H1 (cell line): ENCODE results near the gene GPBP1.

Experiments used
- CEBPB ChIP-seq: IDR thresholded peaks from 2 replicates; pipeline ENCODE4 v1.6.1; 2012; ENCODE audit warnings: low read depth, low read length
- CTCF ChIP-seq, 3 experiments: IDR thresholded peaks; 1 replicate in 2 of 3; 2 replicates in 1 of 3; pipeline versions ENCODE4 v1.5.1 to v1.6.1; 2011; ENCODE audit warnings: low read length in 3 of 3, mild to moderate bottlenecking in 3 of 3, inconsistent platforms in 2 of 3, low read depth in 1 of 3, moderate library complexity in 1 of 3; ENCODE audit not compliant: insufficient read depth in 1 of 3; ENCODE audit errors: control extremely low read depth in 1 of 3
- EGR1 ChIP-seq: IDR thresholded peaks from 2 replicates; pipeline ENCODE4 v1.6.1; 2011; ENCODE audit warnings: low read depth, low read length, borderline replicate concordance
- EZH2 ChIP-seq: fragments of 200-600 bp; sonication (generic); IDR thresholded peaks from 2 replicates; pipeline ENCODE4 v1.7.1; 2012; ENCODE audit warnings: low read depth, mild to moderate bottlenecking, moderate library complexity, low read length, inconsistent platforms; ENCODE audit not compliant: severe bottlenecking
- JUN ChIP-seq: IDR thresholded peaks from 2 replicates; pipeline ENCODE4 v1.6.1; 2011; ENCODE audit warnings: low read depth, mild to moderate bottlenecking, improper control_type of control experiment, low read length
- KDM1A ChIP-seq: fragments of 200-600, 300-600 bp; sonication (generic); IDR thresholded peaks from 2 replicates; pipeline ENCODE4 v1.7.1; 2016; ENCODE audit warnings: mild to moderate bottlenecking, low read length, borderline replicate concordance
- NANOG ChIP-seq: IDR thresholded peaks from 2 replicates; pipeline ENCODE4 v1.6.1; 2011; ENCODE audit warnings: low read length, low read depth, mild to moderate bottlenecking, inconsistent platforms; ENCODE audit not compliant: insufficient read depth, poor library complexity, severe bottlenecking
- POLR2A ChIP-seq, 2 experiments: IDR thresholded peaks; 1 replicate in 1 of 2; 2 replicates in 1 of 2; pipeline ENCODE4 v1.6.1; 2011; ENCODE audit warnings: low read depth in 2 of 2, low read length in 2 of 2, mild to moderate bottlenecking in 2 of 2; ENCODE audit errors: control extremely low read depth in 1 of 2
- POLR2AphosphoS5 ChIP-seq: IDR thresholded peaks from 2 replicates; pipeline ENCODE4 v1.6.1; 2011; ENCODE audit warnings: low read depth, low read length
- SIN3A ChIP-seq, 2 experiments: IDR thresholded peaks in 1 of 2; conservative IDR thresholded peaks in 1 of 2; 2 replicates each; pipeline ENCODE4 v1.6.1; 2011 to 2012; ENCODE audit warnings: low read length in 2 of 2, improper control_type of control experiment in 1 of 2, low read depth in 1 of 2, mild to moderate bottlenecking in 1 of 2
- SP1 ChIP-seq: IDR thresholded peaks from 2 replicates; pipeline ENCODE4 v1.6.1; 2011; ENCODE audit warnings: low read depth, low read length
- USF2 ChIP-seq: IDR thresholded peaks from 2 replicates; pipeline ENCODE4 v1.6.1; 2011; ENCODE audit warnings: low read length, improper control_type of control experiment
- TF ChIP-seq, protein P1 (sequence below): IDR thresholded peaks from 2 replicates; pipeline ENCODE4 v1.6.1; 2012; ENCODE audit warnings: low read length, inconsistent platforms
- TF ChIP-seq, protein P2 (sequence below): IDR thresholded peaks from 2 replicates; pipeline ENCODE4 v1.6.1; 2011; ENCODE audit warnings: low read depth, mild to moderate bottlenecking, low read length; ENCODE audit not compliant: insufficient read depth

- TF ChIP-seq POLR2AphosphoS5 (no peak), SP1 (no peak), CEBPB (no peak), EGR1 (no peak), JUN (no peak), POLR2A (IDR thresholded peaks at IDR 0.05; ENCODE audit: control extremely low read depth in 1 of 2, low read depth in 2 of 2, low read length in 2 of 2) (no peak), KDM1A (no peak), NANOG (no peak), SIN3A (conservative IDR thresholded peaks at IDR 0.05 in 1 of 2, IDR thresholded peaks at IDR 0.05 in 1 of 2; ENCODE audit: low read depth in 1 of 2, low read length in 2 of 2) (no peak), CTCF (IDR thresholded peaks at IDR 0.05; ENCODE audit: control extremely low read depth in 1 of 3, insufficient read depth in 1 of 3, low read depth in 1 of 3, low read length in 3 of 3) (no peak), EZH2 (no peak), USF2 (no peak)
- TF ChIP-seq, protein P1, sequence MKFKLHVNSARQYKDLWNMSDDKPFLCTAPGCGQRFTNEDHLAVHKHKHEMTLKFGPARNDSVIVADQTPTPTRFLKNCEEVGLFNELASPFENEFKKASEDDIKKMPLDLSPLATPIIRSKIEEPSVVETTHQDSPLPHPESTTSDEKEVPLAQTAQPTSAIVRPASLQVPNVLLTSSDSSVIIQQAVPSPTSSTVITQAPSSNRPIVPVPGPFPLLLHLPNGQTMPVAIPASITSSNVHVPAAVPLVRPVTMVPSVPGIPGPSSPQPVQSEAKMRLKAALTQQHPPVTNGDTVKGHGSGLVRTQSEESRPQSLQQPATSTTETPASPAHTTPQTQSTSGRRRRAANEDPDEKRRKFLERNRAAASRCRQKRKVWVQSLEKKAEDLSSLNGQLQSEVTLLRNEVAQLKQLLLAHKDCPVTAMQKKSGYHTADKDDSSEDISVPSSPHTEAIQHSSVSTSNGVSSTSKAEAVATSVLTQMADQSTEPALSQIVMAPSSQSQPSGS = no peak
- TF ChIP-seq, protein P2, sequence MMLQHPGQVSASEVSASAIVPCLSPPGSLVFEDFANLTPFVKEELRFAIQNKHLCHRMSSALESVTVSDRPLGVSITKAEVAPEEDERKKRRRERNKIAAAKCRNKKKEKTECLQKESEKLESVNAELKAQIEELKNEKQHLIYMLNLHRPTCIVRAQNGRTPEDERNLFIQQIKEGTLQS = no peak
Measured at GRCh38 chr5:57249265-57249874, 75.5 kb downstream of the GPBP1 start.
